DOHH2 (cell line): Measurements from ENCODE around the gene OTX1.

Source experiments
- H3F3A ChIP-seq: fragments of 200-600 bp; sonication (generic), shearing (Covaris generic); 2 replicates; pipeline ENCODE4 v1.6.0; 2016; ENCODE audit warnings: antibody characterized with exemption, mild to moderate bottlenecking; ENCODE audit not compliant: control insufficient read depth, insufficient read depth
- H3K27ac ChIP-seq: fragments of 200-600 bp; sonication (generic); 2 replicates; pipeline ENCODE4 v1.5.1; 2014; ENCODE audit warnings: low read depth, mild to moderate bottlenecking, low read length, moderate library complexity
- H3K27me3 ChIP-seq: fragments of 200-600 bp; sonication (generic); 2 replicates; pipeline ENCODE4 v1.6.1; 2014; ENCODE audit warnings: mild to moderate bottlenecking, low read length, mixed read lengths; ENCODE audit not compliant: control insufficient read depth
- H3K36me3 ChIP-seq: fragments of 200-600 bp; sonication (generic); 2 replicates; pipeline ENCODE4 v1.6.1; 2014; ENCODE audit warnings: mild to moderate bottlenecking, low read length, moderate library complexity, mixed read lengths; ENCODE audit not compliant: control insufficient read depth
- H3K4me1 ChIP-seq: fragments of 200-600 bp; sonication (generic); 2 replicates; pipeline ENCODE4 v1.6.1; 2014; ENCODE audit warnings: mild to moderate bottlenecking, low read length, mixed read lengths; ENCODE audit not compliant: control insufficient read depth
- H3K4me2 ChIP-seq: fragments of 200-600 bp; sonication (generic); 2 replicates; pipeline ENCODE4 v1.6.0; 2014; ENCODE audit warnings: mild to moderate bottlenecking, low read length, moderate library complexity
- H3K4me3 ChIP-seq: fragments of 200-600 bp; sonication (generic); 2 replicates; pipeline ENCODE4 v1.5.1; 2014; ENCODE audit warnings: mild to moderate bottlenecking, low read length, mixed read lengths
- H3K79me2 ChIP-seq: fragments of 200-600 bp; sonication (generic); 2 replicates; pipeline ENCODE4 v1.6.1; 2014; ENCODE audit warnings: mild to moderate bottlenecking, low read length, mixed read lengths; ENCODE audit not compliant: control insufficient read depth
- H3K9me2 ChIP-seq: fragments of 200-600 bp; sonication (generic); replicated peaks from 2 replicates; pipeline ENCODE4 v1.6.1; 2014; ENCODE audit warnings: mild to moderate bottlenecking, low read length, mixed read lengths; ENCODE audit not compliant: control insufficient read depth
- H3K9me3 ChIP-seq: fragments of 200-600 bp; sonication (generic); 2 replicates; pipeline ENCODE4 v1.6.1; 2014; ENCODE audit warnings: antibody characterized with exemption, low read length, mixed read lengths; ENCODE audit not compliant: control insufficient read depth, insufficient read depth
- H4K20me1 ChIP-seq: fragments of 200-600 bp; sonication (generic); 2 replicates; pipeline ENCODE4 v1.6.0; 2014; ENCODE audit warnings: low read depth, mild to moderate bottlenecking, antibody characterized with exemption, low read length, moderate library complexity; ENCODE audit not compliant: control insufficient read depth, insufficient read depth
- EZH2phosphoT487 ChIP-seq: fragments of 200-600 bp; sonication (generic); IDR thresholded peaks from 2 replicates; pipeline ENCODE4 v1.6.1; 2017; ENCODE audit warnings: borderline replicate concordance, mild to moderate bottlenecking, antibody characterized with exemption, low read length, moderate library complexity, mixed read lengths
- TF ChIP-seq, protein P1 (sequence below): fragments of 200-600 bp; sonication (generic); IDR thresholded peaks from one replicate; pipeline ENCODE4 v1.5.1; 2014; ENCODE audit warnings: antibody characterized with exemption, mild to moderate bottlenecking, low read depth, low read length; ENCODE audit not compliant: poor library complexity, severe bottlenecking

The OTX1 gene

DNA sequence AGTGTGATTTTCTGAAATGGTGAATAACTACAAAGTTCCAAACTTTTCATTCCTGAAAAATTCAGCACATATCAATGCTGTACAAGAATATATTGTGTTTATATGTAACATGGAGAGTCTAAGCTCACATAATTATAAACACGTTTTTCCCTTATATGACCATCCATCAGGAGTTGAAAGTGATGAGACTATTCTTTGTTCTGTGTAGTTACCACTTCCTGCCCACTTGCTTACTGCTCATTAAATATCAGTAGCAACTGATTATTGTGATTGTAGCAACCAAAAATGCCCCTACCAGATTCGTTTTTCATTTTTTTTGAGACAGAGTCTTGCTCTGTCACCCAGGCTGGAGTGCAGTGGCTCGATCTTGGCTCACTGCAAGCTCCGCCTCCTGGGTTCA, 30.8 kb downstream of the OTX1 start:
- Histone ChIP-seq H3K79me2 (no peaks in the 10 kb centered on the region), H3K4me2 (no peak overlapping the region), H3K9me3 (no peaks in the 10 kb centered on the region), H3K36me3 (no peaks in the 10 kb centered on the region), H3K27ac (no peak overlapping the region), H3K4me1 (no peaks in the 10 kb centered on the region), H4K20me1 (no peaks in the 10 kb centered on the region), H3K4me3 (no peak overlapping the region), H3K9me2 (no peaks in the 10 kb centered on the region), H3K27me3 (0 out of 2 replicates have a peak, but pooled peaks cover 1% of the 10 kb centered on the region), H3F3A (no peaks in the 10 kb centered on the region)
- TF ChIP-seq, protein P1, sequence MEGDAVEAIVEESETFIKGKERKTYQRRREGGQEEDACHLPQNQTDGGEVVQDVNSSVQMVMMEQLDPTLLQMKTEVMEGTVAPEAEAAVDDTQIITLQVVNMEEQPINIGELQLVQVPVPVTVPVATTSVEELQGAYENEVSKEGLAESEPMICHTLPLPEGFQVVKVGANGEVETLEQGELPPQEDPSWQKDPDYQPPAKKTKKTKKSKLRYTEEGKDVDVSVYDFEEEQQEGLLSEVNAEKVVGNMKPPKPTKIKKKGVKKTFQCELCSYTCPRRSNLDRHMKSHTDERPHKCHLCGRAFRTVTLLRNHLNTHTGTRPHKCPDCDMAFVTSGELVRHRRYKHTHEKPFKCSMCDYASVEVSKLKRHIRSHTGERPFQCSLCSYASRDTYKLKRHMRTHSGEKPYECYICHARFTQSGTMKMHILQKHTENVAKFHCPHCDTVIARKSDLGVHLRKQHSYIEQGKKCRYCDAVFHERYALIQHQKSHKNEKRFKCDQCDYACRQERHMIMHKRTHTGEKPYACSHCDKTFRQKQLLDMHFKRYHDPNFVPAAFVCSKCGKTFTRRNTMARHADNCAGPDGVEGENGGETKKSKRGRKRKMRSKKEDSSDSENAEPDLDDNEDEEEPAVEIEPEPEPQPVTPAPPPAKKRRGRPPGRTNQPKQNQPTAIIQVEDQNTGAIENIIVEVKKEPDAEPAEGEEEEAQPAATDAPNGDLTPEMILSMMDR: no peak
- TF ChIP-seq EZH2phosphoT487: no peak

DNA sequence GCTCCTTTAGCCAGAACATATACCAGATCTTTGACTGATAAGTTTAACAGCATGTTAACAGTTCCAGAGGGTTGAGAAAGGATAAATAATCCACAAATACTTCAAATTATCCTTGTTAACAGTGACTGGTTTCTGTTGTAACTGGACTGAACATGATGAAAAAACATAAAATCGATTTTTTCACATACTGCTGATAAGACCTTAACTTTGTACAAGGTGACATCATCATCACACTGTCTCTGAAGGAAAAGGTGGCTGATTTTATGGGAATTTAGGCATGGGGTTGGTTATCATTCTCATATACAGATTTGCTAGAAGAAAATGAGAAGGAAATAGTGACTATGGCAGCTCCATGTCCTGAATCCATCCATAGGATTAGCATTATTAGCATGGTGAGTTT, 36.1 kb downstream of the OTX1 start:
- H3K4me2 ChIP-seq: no peak overlapping the region
- H3K79me2 ChIP-seq: no peaks in the 10 kb centered on the region
- no peaks in the 10 kb centered on the region for H3F3A ChIP-seq
- H4K20me1 ChIP-seq: no peaks in the 10 kb centered on the region
- H3K9me3 ChIP-seq: no peaks in the 10 kb centered on the region
- H3K4me1 ChIP-seq: no peaks in the 10 kb centered on the region
- H3K36me3 ChIP-seq: no peaks in the 10 kb centered on the region
- no peaks in the 10 kb centered on the region for H3K9me2 ChIP-seq
- H3K4me3 ChIP-seq: no peak overlapping the region
- H3K27me3 ChIP-seq: 0 out of 2 replicates have a peak, but pooled peaks cover 2% of the 10 kb centered on the region
- TF ChIP-seq, protein P1: no peak
- no peak for TF ChIP-seq EZH2phosphoT487
- H3K27ac ChIP-seq: no peak overlapping the region

DNA sequence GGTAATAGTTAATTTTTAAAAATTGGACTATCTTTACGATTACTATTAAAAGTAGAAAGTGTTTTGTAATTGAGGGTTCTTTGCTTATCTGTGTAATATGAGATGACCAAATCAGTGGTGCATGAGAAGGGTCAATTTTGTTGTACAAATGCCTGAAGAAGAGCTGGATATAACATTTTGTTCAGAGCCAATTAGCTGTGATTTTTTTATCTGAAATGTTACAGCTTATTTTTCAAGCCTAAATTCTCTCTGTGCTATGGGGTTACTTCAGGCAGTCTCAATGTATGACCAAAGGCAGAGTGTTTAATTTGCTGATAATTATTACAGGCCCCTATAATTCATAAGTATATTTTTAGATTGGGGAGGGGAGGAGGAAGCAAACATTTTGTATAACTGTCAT, 41.8 kb downstream of the OTX1 start:
- Histone ChIP-seq H3K27ac (no peak overlapping the region), H3K4me3 (no peak overlapping the region), H3K9me2 (no peaks in the 10 kb centered on the region), H3K36me3 (no peaks in the 10 kb centered on the region), H3K79me2 (no peaks in the 10 kb centered on the region), H3K27me3 (no peaks in the 10 kb centered on the region), H3K9me3 (no peaks in the 10 kb centered on the region), H3F3A (no peaks in the 10 kb centered on the region), H3K4me2 (no peak overlapping the region), H4K20me1 (no peaks in the 10 kb centered on the region), H3K4me1 (no peaks in the 10 kb centered on the region)
- TF ChIP-seq EZH2phosphoT487: no peak
- TF ChIP-seq, protein P1: no peak

DNA sequence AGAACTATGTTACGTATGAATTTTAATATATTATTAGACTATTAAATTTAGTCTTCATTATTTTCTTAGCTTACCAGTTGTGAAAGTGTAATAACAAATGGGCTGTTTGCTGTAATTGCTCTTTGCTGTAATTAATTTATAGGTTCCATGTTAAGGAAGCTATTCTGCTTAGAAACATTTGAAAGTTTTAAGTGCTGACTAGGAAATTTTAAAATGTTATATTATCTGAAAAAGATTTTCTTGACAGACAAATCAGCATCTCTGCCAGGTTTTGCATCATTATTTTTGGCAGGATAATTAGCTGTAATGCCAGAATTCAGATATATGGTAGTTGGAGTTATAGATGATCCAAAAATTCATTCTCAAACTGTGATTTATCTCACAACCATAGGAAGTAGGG, 42.2 kb downstream of the OTX1 start:
- Histone ChIP-seq H4K20me1 (no peaks in the 10 kb centered on the region), H3K9me2 (no peaks in the 10 kb centered on the region), H3K27me3 (no peaks in the 10 kb centered on the region), H3K4me2 (no peak overlapping the region), H3K4me3 (no peak overlapping the region), H3K79me2 (no peaks in the 10 kb centered on the region), H3K9me3 (no peaks in the 10 kb centered on the region), H3K36me3 (no peaks in the 10 kb centered on the region), H3F3A (no peaks in the 10 kb centered on the region), H3K4me1 (no peaks in the 10 kb centered on the region), H3K27ac (no peak overlapping the region)
- TF ChIP-seq EZH2phosphoT487: no peak
- TF ChIP-seq, protein P1: no peak
